Thyroid gland (tissue), 4 donors: ENCODE measurements around the gene RASL11B. TPM values are rescaled to one million over a fixed set of nuclear protein-coding genes. Genes with fewer than 3 reads are reported as not detected.

Source experiments
- DNase-seq, 2 donors: peaks; one replicate each; pipeline ENCODE4 v3.0.0-alpha.2; 2019
- H3K27ac ChIP-seq, 3 donors: fragments of 200-600 bp; sonication (generic); 1 replicate in 2 of 3; 2 replicates in 1 of 3; pipeline ENCODE4 v1.5.1; 2016 to 2019; ENCODE audit warnings: mild to moderate bottlenecking in 1 of 3, moderate library complexity in 1 of 3
- H3K27me3 ChIP-seq: fragments of 200-600 bp; sonication (generic); one replicate; pipeline ENCODE4 v1.5.1; 2019
- H3K36me3 ChIP-seq, 2 donors: fragments of 200-600 bp; sonication (generic); one replicate each; pipeline ENCODE4 v1.5.1; 2016 to 2019
- H3K4me1 ChIP-seq, 2 donors: fragments of 200-600 bp; sonication (generic); one replicate each; pipeline ENCODE4 v1.5.1; 2017 to 2019
- H3K4me3 ChIP-seq, 3 donors: fragments of 200-600 bp; sonication (generic); replicated peaks in 1 of 3; 1 replicate in 2 of 3; 2 replicates in 1 of 3; pipeline ENCODE4 v1.5.1; 2016; ENCODE audit warnings: mild to moderate bottlenecking in 1 of 3
- H3K9me3 ChIP-seq: fragments of 200-600 bp; sonication (generic); one replicate; pipeline ENCODE4 v1.5.1; 2017
- POLR2A ChIP-seq, 2 donors: fragments of 450-650 bp; IDR thresholded peaks; one replicate each; pipeline ENCODE4 v1.6.1; 2017; ENCODE audit warnings: antibody characterized with exemption in 2 of 2, mild to moderate bottlenecking in 2 of 2, moderate library complexity in 1 of 2
- WGBS, 2 donors: methylation state at CpG; one replicate each; pipeline ENCODE4 v1.1.5; 2017; 5-methylcytosine and 5-hydroxymethylcytosine counted together
- intact Hi-C: fragments of 100-400 bp; cut with DNase I; formaldehyde crosslinking; loops from one replicate; pipeline ENCODE4 v1.15.1; 2023
- total RNA-seq, 4 donors: library from RNA; depleted of rRNA; stranded (reverse); fragments of >200 nt; gene quantifications; one replicate each; pipeline ENCODE4 v1.2.3, GENCODE V29; 2016
- TF ChIP-seq, protein P1 (sequence below), 6 experiments: fragments of 200-600 bp in 3 of 6; fragments of 450-650 bp in 3 of 6; sonication (generic) in 3 of 6; IDR thresholded peaks; one replicate each; pipeline ENCODE4 v1.5.1; 2016 to 2019; ENCODE audit warnings: antibody characterized with exemption in 6 of 6, mild to moderate bottlenecking in 2 of 6, inconsistent platforms in 1 of 6, moderate library complexity in 1 of 6

RASL11B gene
- 1 to 10 TPM in 1 of 4 donors, under 1 TPM in 3; 0.45 to 3.6 (median 0.60) TPM for total RNA-seq

- Histone ChIP-seq H3K27me3 (no peaks in the 10 kb centered on the region), H3K27ac (no peak within 1 kb of the TSS), H3K36me3 (no peaks in the 10 kb centered on the region), H3K4me3 (peak within 1 kb of the TSS; percentile 9 to 48 (median 30)), H3K9me3 (no peaks in the 10 kb centered on the region), H3K4me1 (peaks cover 6 to 23% of the 10 kb centered on the region in 2 donors)
- DNase-seq, result peak; percentile 80 to 83
- WGBS, 2 donors, result 3 to 5% methylated on average over 28 to 32 of the region's 94 CpGs
- TF ChIP-seq, protein P1, sequence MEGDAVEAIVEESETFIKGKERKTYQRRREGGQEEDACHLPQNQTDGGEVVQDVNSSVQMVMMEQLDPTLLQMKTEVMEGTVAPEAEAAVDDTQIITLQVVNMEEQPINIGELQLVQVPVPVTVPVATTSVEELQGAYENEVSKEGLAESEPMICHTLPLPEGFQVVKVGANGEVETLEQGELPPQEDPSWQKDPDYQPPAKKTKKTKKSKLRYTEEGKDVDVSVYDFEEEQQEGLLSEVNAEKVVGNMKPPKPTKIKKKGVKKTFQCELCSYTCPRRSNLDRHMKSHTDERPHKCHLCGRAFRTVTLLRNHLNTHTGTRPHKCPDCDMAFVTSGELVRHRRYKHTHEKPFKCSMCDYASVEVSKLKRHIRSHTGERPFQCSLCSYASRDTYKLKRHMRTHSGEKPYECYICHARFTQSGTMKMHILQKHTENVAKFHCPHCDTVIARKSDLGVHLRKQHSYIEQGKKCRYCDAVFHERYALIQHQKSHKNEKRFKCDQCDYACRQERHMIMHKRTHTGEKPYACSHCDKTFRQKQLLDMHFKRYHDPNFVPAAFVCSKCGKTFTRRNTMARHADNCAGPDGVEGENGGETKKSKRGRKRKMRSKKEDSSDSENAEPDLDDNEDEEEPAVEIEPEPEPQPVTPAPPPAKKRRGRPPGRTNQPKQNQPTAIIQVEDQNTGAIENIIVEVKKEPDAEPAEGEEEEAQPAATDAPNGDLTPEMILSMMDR (IDR thresholded peaks at IDR 0.05), result peak in 3 of 6 experiments; percentile 25 to 49 (median 47)
- peak in 1 of 2 donors; percentile 82 for TF ChIP-seq POLR2A (IDR thresholded peaks at IDR 0.05)
- intact Hi-C loops, result loop anchor here (5.0 kb wide), 1 partner anchor 145 kb away; no protein-coding TSS in a partner anchor
These were observed at the start of gene RASL11B for GRCh38 chr4:52861879-52862616. TSS of gene RASL11B (plus strand) at chr4:52862317. CDS start at chr4:52862508, 191 bp downstream.

DNA sequence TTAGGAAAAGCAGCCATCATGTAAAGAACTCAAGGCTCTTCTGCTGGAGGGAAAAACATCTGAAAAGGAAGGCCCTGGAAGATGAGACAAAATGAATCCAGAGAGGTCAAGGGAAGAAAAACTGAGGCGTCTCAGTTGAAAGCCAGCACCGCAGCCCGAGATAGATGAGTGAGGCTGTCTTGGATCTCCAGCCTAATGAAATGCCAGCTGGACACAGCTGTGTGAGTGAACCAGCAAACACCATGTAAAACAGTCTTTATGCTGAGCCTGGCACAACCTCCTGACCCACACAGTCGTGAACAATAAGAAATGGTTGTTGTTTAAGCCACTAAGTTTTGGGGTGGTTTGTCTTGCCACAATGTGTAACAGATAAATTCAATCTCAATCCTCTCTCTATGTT lies 48.6 kb upstream of the RASL11B start:
- H3K9me3 ChIP-seq, result no peaks in the 10 kb centered on the region
- intact Hi-C loops, result no loop called here
- no peaks in the 10 kb centered on the region for H3K36me3 ChIP-seq
- H3K27me3 ChIP-seq, result no peaks in the 10 kb centered on the region
- H3K4me3 ChIP-seq, result no peak overlapping the region
- no peaks in the 10 kb centered on the region for H3K4me1 ChIP-seq
- no peak for DNase-seq
- 92 to 93% methylated on average over 4 of the region's 4 CpGs for WGBS, 2 donors
- no peak overlapping the region for H3K27ac ChIP-seq
- no peak for TF ChIP-seq POLR2A (IDR thresholded peaks at IDR 0.05)
- TF ChIP-seq, protein P1 (IDR thresholded peaks at IDR 0.05), result no peak

- no peak for DNase-seq
- H3K27me3 ChIP-seq, result no peaks in the 10 kb centered on the region
- TF ChIP-seq, protein P1 (IDR thresholded peaks at IDR 0.05), result no peak
- TF ChIP-seq POLR2A (IDR thresholded peaks at IDR 0.05), result no peak
- H3K36me3 ChIP-seq, result no peaks in the 10 kb centered on the region
- H3K4me3 ChIP-seq, result no peak overlapping the region
- H3K4me1 ChIP-seq, result peaks cover 3 to 11% of the 10 kb centered on the region in 2 donors
- intact Hi-C loops, result no loop called here
- no peaks in the 10 kb centered on the region for H3K9me3 ChIP-seq
- H3K27ac ChIP-seq, result no peak overlapping the region
- 73 to 96% methylated on average over 2 of the region's 2 CpGs for WGBS, 2 donors
These were observed 39.5 kb upstream of the RASL11B start for GRCh38 chr4:52822583-52822971.

GRCh38 chr4:52822972-52823701 lies 39.0 kb upstream of the RASL11B start:
- Histone ChIP-seq H3K27me3 (no peaks in the 10 kb centered on the region), H3K36me3 (no peaks in the 10 kb centered on the region), H3K27ac (no peak overlapping the region), H3K9me3 (no peaks in the 10 kb centered on the region), H3K4me1 (peaks cover 3 to 11% of the 10 kb centered on the region in 2 donors), H3K4me3 (no peak overlapping the region)
- no peak for DNase-seq
- TF ChIP-seq, protein P1 (IDR thresholded peaks at IDR 0.05), result no peak
- TF ChIP-seq POLR2A (IDR thresholded peaks at IDR 0.05), result no peak
- 74 to 92% methylated on average over 5 of the region's 5 CpGs for WGBS, 2 donors
- intact Hi-C loops, result no loop called here

- Histone ChIP-seq H3K4me1 (peaks cover 3 to 11% of the 10 kb centered on the region in 2 donors), H3K27ac (no peak overlapping the region), H3K4me3 (no peak overlapping the region), H3K9me3 (no peaks in the 10 kb centered on the region), H3K36me3 (no peaks in the 10 kb centered on the region), H3K27me3 (no peaks in the 10 kb centered on the region)
- 81 to 85% methylated on average over 1 of the region's 1 CpG for WGBS, 2 donors
- TF ChIP-seq POLR2A (IDR thresholded peaks at IDR 0.05), result no peak
- TF ChIP-seq, protein P1 (IDR thresholded peaks at IDR 0.05), result no peak
- intact Hi-C loops, result no loop called here
- DNase-seq, result no peak
These were observed 38.4 kb upstream of the RASL11B start for GRCh38 chr4:52823702-52824092.
